BE2C (cell line): ENCODE data around the gene MVP.
"Not testable (repeated sequence)": the region's sequence is repeated elsewhere in the genome, so short reads cannot be mapped to it uniquely, and the experiment has no call there.

Source experiments
- DNase-seq: peaks from one replicate; pipeline ENCODE4 v3.0.0-alpha.2; 2020
- H3K27me3 ChIP-seq: fragments of 250-450 bp; sonication (Bioruptor Pico); 2 replicates; pipeline ENCODE4 v1.5.1; 2020; ENCODE audit warnings: mild to moderate bottlenecking
- H3K36me3 ChIP-seq: fragments of 250-450 bp; sonication (Bioruptor Pico); 2 replicates; pipeline ENCODE4 v1.5.1; 2020; ENCODE audit warnings: mild to moderate bottlenecking
- H3K4me1 ChIP-seq: fragments of 250-450 bp; sonication (Bioruptor Pico); 2 replicates; pipeline ENCODE4 v1.5.1; 2020
- H3K4me3 ChIP-seq: 2 replicates; pipeline ENCODE4 v1.5.1; 2011; ENCODE audit warnings: low read depth, low read length
- H3K9me3 ChIP-seq: fragments of 250-450 bp; sonication (Bioruptor Pico); 2 replicates; pipeline ENCODE4 v1.5.1; 2020
- CTCF ChIP-seq: IDR thresholded peaks from 2 replicates; pipeline ENCODE4 v1.5.1; 2012; ENCODE audit warnings: mild to moderate bottlenecking, low read depth, low read length

MVP gene

GRCh38 chr16:29868396-29869009 lies 48.2 kb downstream of the MVP start:
- H3K36me3 ChIP-seq: no peaks in the 10 kb centered on the region
- H3K4me1 ChIP-seq: no peaks in the 10 kb centered on the region; the same call in 1 of the 2 replicates
- H3K27me3 ChIP-seq: no peaks in the 10 kb centered on the region
- no peak overlapping the region for H3K4me3 ChIP-seq
- H3K9me3 ChIP-seq: no peaks in the 10 kb centered on the region
- no peak for TF ChIP-seq CTCF
- DNase-seq: no peak

- H3K27me3 ChIP-seq, H3K9me3 ChIP-seq, DNase-seq, H3K36me3 ChIP-seq, H3K4me1 ChIP-seq, H3K4me3 ChIP-seq: not testable (repeated sequence)
Observed at GRCh38 chr16:29869067-29869466, 48.8 kb downstream of the MVP start.

DNA sequence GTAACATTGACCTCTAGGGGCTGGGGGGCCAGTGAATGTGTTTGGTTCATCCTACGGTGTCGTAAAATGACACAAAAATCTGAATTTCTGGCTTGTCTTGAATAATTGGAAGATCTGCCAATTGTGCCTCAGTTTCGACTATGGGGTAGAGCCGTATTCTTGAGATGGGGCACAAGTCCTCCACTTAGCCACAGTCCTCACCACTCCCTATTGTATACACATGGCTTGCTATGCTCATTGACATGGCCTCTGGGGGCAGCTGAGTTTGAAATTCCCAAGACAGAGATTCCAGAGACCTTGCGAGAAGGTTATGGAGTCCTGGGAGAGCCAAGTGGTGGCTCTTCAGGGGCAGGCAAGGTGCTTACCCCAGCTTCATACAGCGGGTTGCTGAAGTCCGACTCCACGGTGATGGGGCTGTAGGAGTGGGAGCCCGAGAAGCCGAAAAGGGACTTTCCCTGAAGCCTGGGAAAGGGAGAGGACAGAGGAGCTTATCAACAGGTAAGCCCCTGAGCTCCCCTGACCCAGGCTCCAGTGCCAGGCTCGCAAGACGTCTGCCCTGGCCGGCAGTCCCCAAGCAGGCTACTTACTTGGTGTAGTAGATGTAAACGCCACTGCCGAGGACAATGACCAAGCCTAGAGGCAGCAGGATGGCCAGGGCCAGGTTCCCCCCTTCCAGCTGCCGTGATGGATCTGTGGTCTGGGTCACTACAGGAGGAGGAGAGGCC lies 51.7 kb downstream of the MVP start:
- TF ChIP-seq CTCF: no peak
- H3K9me3 ChIP-seq: no peaks in the 10 kb centered on the region
- DNase-seq: no peak
- no peaks in the 10 kb centered on the region for H3K36me3 ChIP-seq
- no peaks in the 10 kb centered on the region for H3K4me1 ChIP-seq
- no peaks in the 10 kb centered on the region for H3K27me3 ChIP-seq
- H3K4me3 ChIP-seq: no peak overlapping the region

DNA sequence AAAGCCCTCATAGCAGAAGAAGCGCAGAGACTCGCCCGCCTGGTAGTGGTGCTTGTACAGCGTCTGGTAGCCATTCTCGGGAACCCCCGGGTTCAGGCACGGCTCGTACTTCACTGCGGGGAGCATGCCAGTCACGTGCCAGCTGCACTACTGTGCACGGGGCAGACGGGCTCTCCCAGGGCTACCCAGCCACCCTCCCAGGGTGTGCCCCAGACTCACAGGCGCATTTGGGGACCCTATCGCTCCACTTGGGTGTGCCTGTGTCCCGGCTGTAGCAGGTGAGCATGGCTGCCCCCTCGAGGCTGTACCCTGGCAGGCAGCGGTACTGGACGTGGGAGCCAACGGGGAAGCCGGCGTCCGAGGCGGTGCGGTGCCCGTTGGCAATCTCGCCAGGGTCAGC lies 53.1 kb downstream of the MVP start:
- Histone ChIP-seq H3K4me1 (peaks cover 3% of the 10 kb centered on the region; the same call in 1 of the 2 replicates), H3K27me3 (no peaks in the 10 kb centered on the region), H3K36me3 (no peaks in the 10 kb centered on the region), H3K9me3 (no peaks in the 10 kb centered on the region), H3K4me3 (no peak overlapping the region)
- DNase-seq: no peak
- TF ChIP-seq CTCF: no peak

DNA sequence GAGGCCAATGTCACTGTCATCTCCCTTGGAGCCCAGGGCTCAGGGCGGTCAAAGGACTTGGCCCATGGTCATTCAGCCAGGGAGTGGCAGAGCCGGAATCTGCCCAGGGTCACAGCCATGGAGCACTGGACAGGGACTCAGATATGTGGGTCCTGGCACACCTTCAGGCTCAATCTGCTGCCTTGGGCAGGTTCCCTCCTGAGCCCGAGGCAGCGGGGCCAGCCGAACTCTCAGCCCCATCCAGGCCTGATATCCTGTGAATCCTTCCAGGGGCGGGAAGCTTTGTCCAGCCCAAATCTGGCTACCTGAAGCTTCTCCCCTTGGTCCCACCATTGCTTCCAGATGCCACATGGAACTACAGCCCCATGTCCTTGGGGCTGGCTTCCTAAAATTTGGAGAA lies 54.9 kb downstream of the MVP start:
- peaks cover 3% of the 10 kb centered on the region; the same call in 1 of the 2 replicates for H3K4me1 ChIP-seq
- no peak for TF ChIP-seq CTCF
- no peak overlapping the region for H3K4me3 ChIP-seq
- H3K27me3 ChIP-seq: no peaks in the 10 kb centered on the region
- no peaks in the 10 kb centered on the region for H3K9me3 ChIP-seq
- DNase-seq: no peak
- no peaks in the 10 kb centered on the region for H3K36me3 ChIP-seq

DNA sequence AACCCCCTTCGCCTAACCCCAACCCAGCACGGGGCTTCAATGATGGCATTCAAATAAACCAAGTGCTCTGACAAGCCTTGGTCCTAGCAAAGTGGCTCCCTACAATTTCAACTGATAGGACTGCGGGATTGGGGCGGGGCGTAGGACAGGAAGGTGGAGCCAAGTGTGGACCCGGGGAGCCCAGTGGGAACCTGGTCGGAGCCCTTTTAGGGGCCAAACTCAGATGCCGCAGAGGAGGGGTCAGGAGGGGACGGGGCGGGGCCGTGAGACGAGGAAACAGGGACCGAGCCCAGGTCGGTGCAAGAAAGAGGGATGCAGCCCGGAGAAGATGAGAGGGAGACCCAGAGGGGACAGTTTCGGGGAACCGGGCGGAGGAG lies 55.9 kb downstream of the MVP start:
- no peak for DNase-seq
- H3K4me1 ChIP-seq: peaks cover 3% of the 10 kb centered on the region; the same call in 1 of the 2 replicates
- no peaks in the 10 kb centered on the region; the same call in 1 of the 2 replicates for H3K36me3 ChIP-seq
- no peaks in the 10 kb centered on the region for H3K9me3 ChIP-seq
- H3K27me3 ChIP-seq: no peaks in the 10 kb centered on the region
- no peak overlapping the region for H3K4me3 ChIP-seq
- no peak for TF ChIP-seq CTCF
